ENCODE results near the gene GALR3.

DNA sequence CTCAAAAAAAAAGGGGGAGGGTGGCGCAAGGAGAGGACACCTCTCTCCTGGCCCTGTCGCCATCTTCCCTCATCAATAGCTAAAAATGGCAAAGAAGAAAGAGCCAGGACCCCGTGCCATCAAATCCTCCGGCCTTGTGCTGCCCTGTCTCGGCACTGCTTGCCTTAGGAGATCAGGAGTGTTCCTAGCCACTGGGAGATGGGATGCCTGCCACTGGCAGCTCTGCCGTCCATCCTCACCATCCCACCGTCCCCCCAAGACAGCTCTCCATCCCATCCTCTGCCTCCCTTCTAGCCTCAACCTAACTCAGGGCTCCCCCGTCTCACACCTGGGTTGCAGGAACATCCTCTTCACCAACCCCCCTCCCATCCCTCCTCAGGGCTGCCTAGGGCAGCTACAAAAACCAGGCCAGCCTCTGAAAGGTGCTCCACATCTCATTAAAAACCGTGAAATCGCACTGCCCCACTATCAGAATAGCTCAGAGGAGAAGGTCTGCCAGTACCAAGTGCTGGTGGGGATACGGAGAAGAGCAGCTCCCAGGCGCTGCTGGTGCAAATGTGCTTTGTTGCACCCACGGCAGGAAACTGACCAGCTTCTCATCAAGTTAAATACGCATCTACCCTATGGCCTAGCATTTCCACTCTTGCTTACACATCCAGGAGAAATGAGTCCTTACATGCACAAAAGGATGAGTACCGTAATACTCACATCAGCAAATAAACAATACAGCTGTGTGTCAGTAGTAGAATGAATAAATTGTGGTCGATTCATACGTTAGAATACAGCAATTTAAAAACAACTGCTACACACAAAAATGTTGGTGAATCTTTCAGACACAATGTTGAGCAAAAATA is 47.2 kb upstream of the GALR3 start:
- TF ChIP-seq ARNTL (CRISPR knock-in tag; IDR thresholded peaks at IDR 0.05; ENCODE audit: borderline replicate concordance, low read depth), result no peak
- no peak for TF ChIP-seq TCF4 (CRISPR knock-in tag; IDR thresholded peaks at IDR 0.05; ENCODE audit: borderline replicate concordance)
- no peak for TF ChIP-seq CREB5 (CRISPR knock-in tag; IDR thresholded peaks at IDR 0.05; ENCODE audit: low read depth)
- TF ChIP-seq, protein P1, sequence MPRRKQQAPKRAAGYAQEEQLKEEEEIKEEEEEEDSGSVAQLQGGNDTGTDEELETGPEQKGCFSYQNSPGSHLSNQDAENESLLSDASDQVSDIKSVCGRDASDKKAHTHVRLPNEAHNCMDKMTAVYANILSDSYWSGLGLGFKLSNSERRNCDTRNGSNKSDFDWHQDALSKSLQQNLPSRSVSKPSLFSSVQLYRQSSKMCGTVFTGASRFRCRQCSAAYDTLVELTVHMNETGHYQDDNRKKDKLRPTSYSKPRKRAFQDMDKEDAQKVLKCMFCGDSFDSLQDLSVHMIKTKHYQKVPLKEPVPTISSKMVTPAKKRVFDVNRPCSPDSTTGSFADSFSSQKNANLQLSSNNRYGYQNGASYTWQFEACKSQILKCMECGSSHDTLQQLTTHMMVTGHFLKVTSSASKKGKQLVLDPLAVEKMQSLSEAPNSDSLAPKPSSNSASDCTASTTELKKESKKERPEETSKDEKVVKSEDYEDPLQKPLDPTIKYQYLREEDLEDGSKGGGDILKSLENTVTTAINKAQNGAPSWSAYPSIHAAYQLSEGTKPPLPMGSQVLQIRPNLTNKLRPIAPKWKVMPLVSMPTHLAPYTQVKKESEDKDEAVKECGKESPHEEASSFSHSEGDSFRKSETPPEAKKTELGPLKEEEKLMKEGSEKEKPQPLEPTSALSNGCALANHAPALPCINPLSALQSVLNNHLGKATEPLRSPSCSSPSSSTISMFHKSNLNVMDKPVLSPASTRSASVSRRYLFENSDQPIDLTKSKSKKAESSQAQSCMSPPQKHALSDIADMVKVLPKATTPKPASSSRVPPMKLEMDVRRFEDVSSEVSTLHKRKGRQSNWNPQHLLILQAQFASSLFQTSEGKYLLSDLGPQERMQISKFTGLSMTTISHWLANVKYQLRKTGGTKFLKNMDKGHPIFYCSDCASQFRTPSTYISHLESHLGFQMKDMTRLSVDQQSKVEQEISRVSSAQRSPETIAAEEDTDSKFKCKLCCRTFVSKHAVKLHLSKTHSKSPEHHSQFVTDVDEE (CRISPR knock-in tag; IDR thresholded peaks at IDR 0.05), result no peak
- no peak for TF ChIP-seq ZFP30 (CRISPR knock-in tag; IDR thresholded peaks at IDR 0.05)
- TF ChIP-seq RARB (CRISPR knock-in tag; IDR thresholded peaks at IDR 0.05), result no peak
- TF ChIP-seq, protein P2, sequence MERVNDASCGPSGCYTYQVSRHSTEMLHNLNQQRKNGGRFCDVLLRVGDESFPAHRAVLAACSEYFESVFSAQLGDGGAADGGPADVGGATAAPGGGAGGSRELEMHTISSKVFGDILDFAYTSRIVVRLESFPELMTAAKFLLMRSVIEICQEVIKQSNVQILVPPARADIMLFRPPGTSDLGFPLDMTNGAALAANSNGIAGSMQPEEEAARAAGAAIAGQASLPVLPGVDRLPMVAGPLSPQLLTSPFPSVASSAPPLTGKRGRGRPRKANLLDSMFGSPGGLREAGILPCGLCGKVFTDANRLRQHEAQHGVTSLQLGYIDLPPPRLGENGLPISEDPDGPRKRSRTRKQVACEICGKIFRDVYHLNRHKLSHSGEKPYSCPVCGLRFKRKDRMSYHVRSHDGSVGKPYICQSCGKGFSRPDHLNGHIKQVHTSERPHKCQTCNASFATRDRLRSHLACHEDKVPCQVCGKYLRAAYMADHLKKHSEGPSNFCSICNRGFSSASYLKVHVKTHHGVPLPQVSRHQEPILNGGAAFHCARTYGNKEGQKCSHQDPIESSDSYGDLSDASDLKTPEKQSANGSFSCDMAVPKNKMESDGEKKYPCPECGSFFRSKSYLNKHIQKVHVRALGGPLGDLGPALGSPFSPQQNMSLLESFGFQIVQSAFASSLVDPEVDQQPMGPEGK (CRISPR knock-in tag; IDR thresholded peaks at IDR 0.05; ENCODE audit: borderline replicate concordance), result no peak
- TF ChIP-seq GLIS3 (CRISPR knock-in tag; IDR thresholded peaks at IDR 0.05), result no peak
- TF ChIP-seq OSR1 (CRISPR knock-in tag; IDR thresholded peaks at IDR 0.05), result no peak
